Measurements from ENCODE around the gene SRSF7.
"Not testable (repeated sequence)": the region's sequence is repeated elsewhere in the genome, so short reads cannot be mapped to it uniquely, and the experiment has no call there.

Gene SRSF7

DNA sequence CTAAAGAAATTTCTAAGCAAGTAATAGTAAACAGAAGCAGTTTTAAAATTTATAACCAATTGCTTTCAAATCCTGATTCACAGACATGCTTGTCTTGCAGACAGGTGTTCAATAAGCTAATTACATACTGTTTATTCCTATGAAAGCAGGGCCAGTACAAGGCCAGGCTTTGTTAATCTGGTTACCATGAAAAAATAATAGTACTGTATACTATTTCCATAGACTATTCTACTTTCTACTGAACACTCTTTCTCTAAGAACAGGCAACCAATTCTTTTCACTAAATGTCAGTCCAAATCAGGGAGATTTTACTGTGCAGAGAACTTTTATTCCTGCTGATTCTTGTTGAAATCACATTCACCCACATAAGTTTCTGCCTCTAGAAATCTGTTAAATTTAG is 2.9 kb upstream of the SRSF7 start:
- DNase-seq (ENCODE audit: low spot score): no peak

DNA sequence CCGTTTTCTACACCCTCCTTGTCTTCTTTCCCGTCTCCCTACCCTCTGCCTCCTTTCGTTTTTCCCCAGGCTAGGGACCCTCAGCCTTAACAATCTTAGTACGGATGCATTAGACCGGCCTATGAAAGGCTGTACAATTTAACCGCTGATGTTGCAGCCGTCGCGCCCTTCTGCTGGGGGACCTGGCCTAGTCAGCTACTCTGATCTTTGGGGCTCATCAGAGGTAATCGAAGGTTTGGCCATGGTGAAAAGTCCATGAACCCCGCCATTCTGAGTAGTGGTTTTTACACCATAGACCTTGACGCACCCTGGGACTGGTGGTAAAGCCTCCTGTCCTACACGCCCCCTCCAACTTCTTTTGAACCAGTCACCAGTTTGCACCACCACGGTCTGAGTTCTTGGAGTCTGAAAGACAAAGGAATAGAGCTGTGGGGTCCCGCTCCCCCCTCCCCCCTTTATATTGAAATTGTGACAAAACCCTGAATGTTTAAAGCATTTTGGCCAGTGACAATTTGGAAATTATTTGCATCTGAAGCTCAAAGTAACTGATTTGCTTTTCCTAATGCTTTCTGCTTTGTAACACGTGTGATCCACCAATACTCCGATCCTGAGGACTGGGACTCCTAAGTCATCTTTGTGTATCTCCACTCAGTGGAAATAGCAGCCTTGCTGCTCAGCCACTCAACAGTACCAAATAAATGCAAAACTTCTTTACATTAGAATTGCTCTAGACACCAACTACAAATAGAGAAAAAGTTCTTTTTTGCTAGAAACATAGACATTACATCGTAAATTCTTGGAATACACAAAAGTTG is 642 bp upstream of the SRSF7 start:
- peak; percentile 58 for DNase-seq (ENCODE audit: low spot score)

DNA sequence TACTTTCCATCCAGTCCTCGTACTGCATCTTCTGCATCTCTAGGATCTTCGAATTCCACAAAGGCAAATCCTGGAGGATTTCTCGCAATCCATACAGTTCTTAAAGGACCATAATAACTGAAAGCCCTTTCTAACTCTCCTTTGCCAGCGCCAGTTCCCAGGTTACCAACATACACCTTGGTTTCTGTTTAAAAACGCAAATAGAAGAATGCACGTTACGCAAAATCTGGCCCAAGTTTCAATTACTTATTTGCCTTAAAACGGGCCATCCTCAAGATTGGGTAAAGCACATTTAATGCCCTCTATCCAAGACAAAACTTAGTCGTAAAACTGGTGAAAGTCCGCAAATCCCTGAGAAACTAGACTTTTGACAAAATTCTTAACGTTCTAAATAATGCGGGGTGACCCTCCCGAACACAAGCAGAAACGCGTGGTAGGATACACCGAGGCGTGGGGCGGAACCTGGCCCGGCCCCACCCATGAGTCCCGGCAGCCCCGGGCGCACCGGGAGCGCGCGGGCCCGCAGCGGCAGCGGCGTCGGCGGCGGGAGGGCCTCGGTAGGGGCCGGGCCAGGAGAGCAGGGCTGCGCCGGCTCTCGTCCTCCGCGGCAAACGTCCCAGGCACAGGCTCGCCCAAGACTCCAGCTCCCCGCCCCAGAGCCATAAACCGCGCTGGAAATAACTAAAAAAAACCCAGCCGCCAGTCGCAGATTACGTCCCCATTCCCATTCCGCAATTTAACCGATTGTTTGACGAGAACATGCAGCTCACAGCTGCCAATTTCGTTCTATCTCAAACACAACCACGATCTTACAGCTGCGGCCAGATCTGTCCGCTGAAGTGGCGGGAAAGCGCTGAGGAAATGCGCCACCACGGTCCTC is 910 bp downstream of the SRSF7 start:
- DNase-seq (ENCODE audit: low spot score): peak; percentile 47

DNA sequence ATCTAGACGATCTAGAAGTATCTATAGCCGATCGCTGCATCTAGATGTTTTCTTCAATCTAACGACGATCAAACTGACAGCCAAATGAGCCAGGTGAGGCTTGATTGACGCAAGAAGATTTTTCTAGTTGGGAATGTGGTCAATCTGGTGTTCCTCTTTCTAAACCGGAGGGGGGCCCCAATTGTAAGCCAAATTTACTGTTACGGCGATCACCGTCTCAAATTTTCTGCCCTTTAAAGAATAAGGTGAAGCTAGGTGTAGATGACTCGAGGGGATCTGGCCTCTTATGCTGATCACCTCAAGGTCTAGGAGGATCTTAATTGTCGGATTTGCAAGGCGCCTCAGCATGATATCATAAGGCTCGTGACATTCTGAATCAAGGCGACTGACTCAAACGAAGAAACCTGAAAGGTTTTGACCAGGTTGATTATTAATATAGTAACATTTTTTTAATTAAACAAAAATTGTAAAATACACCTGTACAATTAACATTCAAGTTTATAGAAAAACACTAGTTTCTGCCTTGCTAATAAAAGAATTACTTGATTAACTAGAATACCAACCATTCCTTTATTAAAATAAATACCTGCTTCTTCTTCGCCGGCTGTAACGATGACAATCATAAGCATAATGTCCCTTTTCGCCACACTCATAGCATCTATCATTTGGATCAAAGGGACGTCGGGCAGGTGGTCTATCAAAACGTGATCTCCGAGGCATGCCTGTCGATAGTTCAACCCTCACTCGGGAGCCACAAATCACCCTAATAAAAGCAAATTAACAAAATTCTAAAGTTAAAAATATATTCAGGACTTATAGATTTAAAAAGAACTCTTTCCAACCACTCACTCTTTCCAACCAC is 2.0 kb downstream of the SRSF7 start:
- DNase-seq (ENCODE audit: low spot score): peak; percentile 24

DNA sequence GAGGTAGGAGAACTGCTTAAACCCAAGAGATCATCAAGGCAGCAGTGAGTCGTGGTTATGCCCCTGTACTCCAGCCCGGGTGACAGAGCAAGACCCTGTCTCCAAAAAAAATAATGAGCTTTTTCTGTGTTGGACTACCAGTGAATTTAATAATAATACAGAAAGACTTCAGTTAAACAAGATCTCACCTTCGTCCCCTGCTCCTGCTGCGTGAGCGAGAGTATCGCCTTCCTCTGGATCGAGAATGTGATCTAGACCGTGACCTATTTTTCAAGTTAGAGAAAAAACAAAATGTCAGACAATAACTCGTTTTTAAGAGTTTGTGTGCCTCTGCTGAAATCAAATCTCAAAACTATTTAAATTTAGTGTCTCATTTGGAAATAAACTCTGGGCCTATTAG is 2.8 kb downstream of the SRSF7 start:
- DNase-seq (ENCODE audit: low spot score): no peak

DNA sequence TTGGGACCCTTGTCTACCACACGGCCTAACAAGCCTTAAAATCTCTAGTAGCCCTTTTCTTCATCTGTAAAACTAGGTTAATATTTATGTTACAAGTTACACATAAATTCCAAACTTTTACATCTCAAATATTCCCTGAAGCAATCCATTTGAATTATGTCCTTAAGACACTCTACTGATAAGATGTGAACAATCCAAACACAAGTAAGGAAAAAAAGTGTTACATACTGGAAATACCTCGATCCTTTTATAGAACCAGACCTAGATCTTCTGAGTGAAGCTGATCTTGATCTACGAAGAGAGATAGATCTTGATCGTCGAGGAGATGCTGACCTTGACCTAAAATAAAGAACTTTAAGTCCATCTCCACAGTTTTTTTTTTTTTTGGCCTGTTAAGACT is 3.3 kb downstream of the SRSF7 start:
- no peak for DNase-seq (ENCODE audit: low spot score)

DNA sequence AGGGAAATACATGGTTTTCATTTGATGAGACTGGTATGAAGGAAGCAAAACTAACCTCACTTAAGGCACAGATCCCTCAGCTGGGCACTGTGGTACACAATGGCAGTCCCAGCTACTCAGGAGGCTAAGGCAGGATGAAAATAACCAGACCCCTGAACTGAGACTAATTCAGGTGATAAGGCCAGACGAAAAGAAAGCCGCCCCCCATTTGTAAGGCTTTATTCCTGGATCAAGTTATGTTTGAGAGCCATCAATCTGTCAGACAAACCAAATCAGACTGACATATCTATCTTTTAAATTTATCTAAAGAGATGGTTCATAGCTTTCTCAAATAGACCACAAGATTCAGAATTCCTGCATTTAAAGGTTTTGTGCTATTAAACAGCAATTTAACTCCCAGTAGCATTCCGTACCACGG is 4.1 kb downstream of the SRSF7 start:
- DNase-seq (ENCODE audit: low spot score): no peak

DNA sequence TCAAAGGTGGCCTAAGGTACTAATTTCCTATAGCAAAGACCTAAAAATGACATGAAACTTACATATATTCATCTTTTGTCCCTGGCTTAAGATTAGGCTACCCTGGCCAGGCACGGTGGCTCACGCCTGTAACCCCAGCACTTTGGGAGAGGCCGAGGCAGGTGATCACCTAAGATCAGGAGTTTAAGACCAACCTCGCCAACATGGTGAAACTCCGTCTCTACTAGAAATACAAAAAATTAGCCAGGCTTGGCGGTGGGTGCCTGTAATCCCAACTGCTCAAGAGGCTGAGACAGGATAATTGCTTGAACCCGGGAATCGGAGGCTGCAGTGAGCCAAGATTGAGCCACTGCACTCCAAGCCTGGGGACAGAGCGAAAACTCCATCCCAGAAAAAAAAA is 5.9 kb downstream of the SRSF7 start:
- DNase-seq (ENCODE audit: low spot score): no peak

DNA sequence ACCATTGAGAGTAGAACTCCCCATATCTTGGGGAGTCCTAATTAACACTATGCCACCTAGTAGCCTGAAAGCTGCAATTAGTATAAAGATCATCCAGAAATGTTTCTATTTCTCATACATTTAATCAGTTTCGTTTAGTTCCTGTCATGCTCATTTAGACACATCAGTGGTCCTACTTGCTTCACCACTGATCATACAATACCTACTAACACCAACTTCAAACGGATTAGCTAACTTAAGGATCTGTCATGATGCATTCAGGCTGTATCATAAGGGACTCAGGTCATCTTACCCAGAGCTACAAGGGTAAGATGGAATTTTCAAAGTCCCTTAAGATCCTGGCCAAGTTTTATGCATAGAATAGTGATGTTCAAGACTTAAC is 6.8 kb downstream of the SRSF7 start:
- no peak for DNase-seq (ENCODE audit: low spot score)

DNA sequence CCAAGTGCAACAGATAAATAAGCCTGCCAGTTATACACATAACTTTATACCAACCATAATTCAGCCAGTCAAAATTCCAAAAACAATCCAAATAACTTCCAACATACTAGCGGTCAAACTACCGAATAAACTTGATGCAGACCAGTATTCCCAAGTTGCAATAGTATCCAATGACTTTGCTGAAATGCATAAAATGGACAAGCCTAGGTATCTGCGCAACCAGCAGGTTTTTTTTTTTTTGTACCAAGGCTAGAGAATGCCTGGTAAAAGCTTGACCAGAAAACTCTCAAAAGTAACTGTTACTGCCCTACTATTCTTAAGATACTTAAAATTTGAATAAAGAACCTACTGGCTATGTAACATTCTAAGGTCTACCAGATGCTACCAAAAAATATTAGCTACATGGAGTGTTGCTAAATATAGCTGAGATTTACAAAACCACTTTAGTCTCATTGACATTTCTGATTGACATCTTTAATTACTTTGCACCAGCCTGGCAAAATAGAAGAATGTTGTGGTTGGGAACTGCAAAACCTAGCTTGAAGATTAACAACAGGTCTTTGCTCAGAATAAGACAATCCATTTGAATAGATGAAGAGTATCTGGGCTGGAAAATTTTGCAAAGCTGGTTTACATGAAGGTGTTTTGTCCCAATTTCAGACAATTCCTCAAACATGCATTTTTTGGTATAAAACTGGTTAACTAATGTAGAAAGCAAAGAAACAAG is 7.3 kb downstream of the SRSF7 start:
- no peak for DNase-seq (ENCODE audit: low spot score)

DNA sequence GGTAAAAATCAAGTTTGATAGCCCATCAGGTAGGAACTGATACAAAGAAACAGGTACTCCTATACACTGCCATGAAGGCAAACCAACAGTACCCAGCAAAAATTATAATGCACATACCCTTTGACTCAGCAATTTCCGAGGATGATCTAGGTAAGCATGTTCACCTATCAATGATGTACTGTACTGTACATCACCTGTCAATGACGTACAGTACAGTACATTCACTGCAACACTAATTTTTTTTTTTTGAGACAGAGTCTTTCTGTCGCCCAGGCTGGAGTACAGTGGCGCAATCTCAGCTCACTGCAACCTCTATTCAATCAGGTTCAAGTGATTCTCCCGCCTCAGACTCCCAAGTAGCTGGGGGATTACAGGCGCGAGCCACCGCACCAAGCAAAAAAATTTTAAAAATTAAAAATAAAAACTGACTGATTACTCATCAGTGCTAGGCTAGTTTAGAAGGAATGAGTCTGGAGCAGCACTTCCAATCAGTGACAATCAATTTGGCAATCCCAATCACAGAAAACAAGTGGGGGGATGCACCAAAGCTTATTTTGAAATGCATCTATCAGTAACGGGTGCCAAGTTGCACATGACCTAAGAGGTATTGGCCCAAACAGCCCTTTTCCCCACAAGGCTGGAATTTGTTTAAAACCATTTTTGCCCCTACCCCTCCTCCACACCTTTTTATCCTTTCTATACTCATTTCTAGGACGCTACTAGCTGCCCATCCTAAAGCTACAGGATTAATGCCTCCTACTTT is 8.2 kb downstream of the SRSF7 start:
- DNase-seq (ENCODE audit: low spot score): no peak

DNA sequence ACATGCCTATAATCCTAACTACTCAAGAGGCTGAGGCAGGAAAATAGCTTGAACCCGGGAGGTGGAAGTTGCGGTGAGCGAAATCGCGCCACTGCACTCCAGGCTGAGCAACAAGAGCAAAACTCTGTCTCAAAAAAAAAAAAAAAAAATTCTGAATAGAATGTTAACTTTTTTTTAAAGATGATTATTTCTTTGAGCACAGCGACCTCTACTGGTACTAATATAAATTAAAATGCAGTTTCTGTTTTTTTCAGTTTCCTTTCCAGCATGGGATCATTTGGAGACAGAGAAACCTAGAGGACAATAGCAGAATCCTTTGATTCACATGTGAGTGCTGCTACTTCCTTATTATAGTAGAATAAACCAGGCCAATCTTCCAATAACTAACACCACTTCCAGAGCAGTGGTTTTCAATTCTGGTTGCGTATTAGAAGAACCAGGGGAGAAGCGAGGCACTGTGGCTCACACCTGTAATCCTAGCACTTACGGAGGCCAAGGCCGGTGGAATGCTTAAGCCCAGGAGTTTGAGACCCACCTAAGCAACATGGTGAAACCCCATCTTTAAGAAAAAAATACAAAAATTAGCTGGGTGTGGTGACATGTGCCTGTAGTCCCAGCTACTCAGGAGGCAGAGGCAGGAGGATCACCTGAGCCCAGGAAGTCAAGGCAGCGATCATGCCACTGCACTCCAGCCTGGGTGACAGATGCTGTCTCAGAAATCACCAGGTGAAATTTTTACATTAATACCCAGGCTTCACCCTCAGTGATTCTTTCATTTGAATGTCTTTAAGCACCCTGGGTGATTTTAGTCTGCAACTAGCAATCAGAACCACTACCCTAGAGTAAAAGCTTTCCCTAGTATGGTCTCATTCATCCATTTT is 10.1 kb downstream of the SRSF7 start:
- peak; percentile 58 for DNase-seq (ENCODE audit: low spot score)

DNA sequence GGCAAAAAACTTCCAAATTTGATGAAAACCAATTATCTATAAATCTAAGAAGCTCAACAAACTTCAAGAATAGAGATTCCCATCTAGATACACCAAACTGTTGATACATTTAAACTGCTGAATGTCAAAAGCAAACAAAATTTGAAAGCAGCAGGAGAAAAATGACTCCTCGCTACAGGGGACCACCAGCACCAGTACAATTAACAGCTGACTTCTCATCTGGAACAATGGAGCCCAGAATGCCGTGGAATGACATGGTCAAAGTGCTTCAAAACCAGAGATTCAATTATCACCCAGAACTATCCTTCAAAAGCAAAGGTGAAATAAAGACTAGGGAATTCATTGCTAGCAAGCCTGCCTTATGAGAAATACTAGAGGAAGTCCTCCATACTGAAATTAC is 11.6 kb downstream of the SRSF7 start:
- no peak for DNase-seq (ENCODE audit: low spot score)

DNA sequence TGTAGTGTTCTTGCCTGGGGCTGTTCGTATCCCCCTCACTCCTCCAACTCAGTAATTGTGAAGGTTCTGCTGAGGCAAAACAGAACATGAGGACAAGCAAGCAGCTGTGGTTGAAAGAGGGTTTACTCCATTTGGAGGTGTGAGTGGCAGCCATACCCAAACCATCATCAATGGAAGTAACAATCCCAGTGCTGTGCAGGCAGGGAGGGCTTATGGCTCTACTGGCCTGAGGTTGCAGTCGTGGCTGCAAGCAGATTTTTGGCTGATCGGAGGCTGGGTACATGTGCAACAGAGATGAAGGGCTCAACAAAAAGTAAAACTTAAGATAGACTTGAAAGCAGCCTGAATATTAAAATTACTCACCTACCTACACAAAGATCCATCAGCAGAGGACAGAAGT is 13.2 kb downstream of the SRSF7 start:
- no peak for DNase-seq (ENCODE audit: low spot score)

DNA sequence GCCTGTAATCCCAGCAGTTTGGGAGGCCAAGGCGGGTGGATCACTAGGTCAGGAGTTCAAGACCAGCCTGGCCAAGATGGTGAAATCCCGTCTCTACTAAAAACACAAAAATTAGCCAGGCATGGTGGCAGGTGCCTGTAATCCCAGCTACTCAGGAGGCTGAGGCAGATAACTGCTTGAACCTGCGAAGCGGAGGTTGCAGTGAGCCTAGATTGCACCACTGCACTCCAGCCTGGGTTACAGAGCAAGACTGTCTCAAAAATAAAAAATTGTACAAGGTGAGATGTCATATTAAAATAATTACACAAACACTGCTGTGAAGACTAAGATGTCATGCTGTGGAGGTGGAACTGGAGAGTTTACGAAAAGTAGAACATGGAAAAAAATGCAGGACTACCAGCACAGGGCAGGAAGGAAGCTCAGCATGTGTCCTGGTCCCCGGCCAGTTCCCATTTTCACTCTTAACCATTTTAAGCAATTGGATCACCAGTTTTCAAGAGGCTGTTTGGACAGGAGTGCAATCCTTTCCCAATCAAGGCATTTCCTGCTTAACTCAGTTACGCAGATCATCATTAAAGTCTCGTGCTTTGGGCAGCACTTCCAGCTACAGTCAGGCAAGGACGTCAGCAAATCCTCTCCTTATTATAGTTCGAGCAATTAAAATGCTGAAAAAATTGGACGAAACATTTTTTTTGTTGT is 14.0 kb downstream of the SRSF7 start:
- DNase-seq (ENCODE audit: low spot score): not testable (repeated sequence)

DNA sequence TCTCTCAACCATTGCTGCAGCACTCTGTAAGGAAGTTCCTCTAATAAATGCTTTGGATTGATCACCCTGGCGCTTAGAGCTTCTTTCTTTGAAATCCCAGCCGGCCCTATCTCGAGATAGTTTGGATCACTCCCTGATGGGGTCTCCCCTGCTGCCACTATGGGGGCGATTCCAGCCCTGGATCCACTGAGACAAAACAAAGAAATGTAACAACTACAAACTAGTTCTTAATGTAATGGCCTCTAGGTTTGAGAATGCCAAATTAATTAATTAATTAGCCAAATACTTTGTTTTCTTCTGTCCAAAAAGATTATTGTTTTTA is 15.2 kb downstream of the SRSF7 start:
- no peak for DNase-seq (ENCODE audit: low spot score)

DNA sequence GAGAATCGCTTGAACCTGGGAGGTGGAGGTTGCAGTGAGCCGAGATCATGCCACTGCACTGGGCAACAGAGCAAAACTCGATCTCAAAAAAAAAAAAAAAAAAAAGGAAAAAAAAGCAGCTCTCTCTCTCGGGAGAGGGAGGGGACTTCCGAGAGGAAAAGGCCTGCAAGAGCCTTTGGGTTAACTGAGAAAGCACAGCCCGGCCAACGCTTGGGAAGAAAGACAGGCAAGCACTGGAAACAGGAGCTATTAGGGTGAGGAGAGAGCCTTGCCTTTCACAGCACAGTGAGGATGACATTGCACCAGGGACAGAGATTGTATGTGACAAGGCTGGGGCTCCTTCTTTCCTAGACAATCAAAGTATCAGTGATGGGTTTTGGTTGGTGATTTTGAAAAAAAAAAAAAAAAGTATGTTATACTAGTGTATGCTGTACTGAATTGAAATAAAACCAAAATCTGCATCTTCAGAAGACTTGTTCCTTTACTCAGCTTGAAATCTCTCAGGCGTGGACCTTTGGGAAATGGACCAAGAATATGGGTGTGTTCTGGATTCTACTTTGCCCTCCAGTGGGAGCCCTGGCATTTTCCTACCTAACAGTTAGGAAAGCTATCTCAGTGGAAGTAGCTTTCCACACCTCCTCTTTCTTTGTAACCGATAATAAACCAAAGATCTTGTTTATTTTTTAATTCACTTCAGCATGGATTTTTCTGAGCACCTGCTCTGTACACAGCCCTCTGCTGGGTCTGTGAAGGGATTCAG is 16.7 kb downstream of the SRSF7 start:
- no peak for DNase-seq (ENCODE audit: low spot score)

DNA sequence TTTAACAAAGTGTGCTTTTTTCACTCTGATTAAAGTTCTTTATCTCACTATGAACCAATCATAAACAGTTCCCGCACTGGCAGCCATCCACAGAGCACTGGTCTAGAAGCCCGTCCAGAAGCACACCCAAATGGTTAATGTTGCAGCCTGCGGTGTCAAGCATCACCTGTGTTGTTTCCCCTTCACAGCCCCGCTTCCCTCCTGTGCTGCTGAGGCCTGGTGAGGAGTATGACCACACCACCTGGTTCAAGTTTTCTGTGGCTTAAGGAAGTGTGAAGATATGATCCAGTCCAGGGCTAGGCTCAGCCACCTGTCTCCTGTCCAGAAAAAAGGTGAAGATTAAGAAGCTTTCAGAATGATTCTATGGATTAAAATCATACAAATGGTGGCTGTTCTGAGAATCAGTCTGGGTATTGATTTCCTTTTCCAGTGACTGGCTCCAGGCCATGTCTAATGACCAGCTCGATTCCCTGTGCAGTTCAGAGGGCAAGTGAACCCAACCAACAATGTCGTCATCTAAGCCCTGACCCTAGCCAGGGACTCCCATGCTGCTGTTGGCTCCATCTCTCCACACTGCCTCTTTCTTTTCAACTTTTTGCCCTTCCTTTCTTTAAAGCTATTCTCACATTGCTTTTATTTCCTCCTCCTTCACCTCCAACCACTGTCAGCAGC is 17.7 kb downstream of the SRSF7 start:
- DNase-seq (ENCODE audit: low spot score): no peak
